ENCODE measurements around the gene PFN2. TPM values are rescaled to one million over a fixed set of nuclear protein-coding genes. Genes with fewer than 3 reads are reported as not detected.
"Not testable (repeated sequence)": the region's sequence is repeated elsewhere in the genome, so short reads cannot be mapped to it uniquely, and the experiment has no call there.

PFN2 gene
- total RNA-seq: 71.8 TPM
- long read RNA-seq, transcript PFN2-203 (3 exons, 1,780 nt): minor isoform, 19 of 117 reads
- long read RNA-seq, transcript PFN2-201 (3 exons, 2,261 nt): major isoform, 82 of 117 reads
- long read RNA-seq, partial matches to known transcripts: 1 of 117 reads
- long read RNA-seq, other reads (novel, unspliced or antisense): 11 of 117 reads

- DNase-seq (peak; percentile 82), ATAC-seq (peak; percentile 84)
- intact Hi-C loops (cut with micrococcal nuclease): no loop called here
These were observed at the start of gene PFN2 for GRCh38 chr3:149970716-149971402. PFN2 (minus strand) TSS chr3:149970895; CDS start chr3:149970856, 39 bp downstream.

- no peak for DNase-seq
- intact Hi-C loops (cut with micrococcal nuclease): no loop called here
- ATAC-seq: no peak
These were observed 45.2 kb upstream of the PFN2 start for GRCh38 chr3:150015901-150016300.

GRCh38 chr3:150014782-150015181 is 44.1 kb upstream of the PFN2 start:
- intact Hi-C loops (cut with micrococcal nuclease): no loop called here
- no peak for ATAC-seq
- DNase-seq: no peak

- intact Hi-C loops (cut with micrococcal nuclease): no loop called here
- ATAC-seq: no peak
- DNase-seq: no peak
These were observed 43.1 kb upstream of the PFN2 start for GRCh38 chr3:150013801-150014200.

- intact Hi-C loops (cut with micrococcal nuclease): no loop called here
- no peak for ATAC-seq
- no peak for DNase-seq
These were observed 36.1 kb upstream of the PFN2 start for GRCh38 chr3:150006794-150007193.

- ATAC-seq: no peak
- DNase-seq: no peak
- intact Hi-C loops (cut with micrococcal nuclease): no loop called here
These were observed 34.8 kb upstream of the PFN2 start for GRCh38 chr3:150005243-150006112.

GRCh38 chr3:150000641-150001040 is 29.9 kb upstream of the PFN2 start:
- DNase-seq: no peak
- intact Hi-C loops (cut with micrococcal nuclease): no loop called here

GRCh38 chr3:149999421-149999820 is 28.7 kb upstream of the PFN2 start:
- intact Hi-C loops (cut with micrococcal nuclease): no loop called here
- DNase-seq: no peak
- no peak for ATAC-seq

More at GRCh38 chr3:150000641-150001040, 29.9 kb upstream of the PFN2 start:
- ATAC-seq: no peak

GRCh38 chr3:149998946-149999345 is 28.3 kb upstream of the PFN2 start:
- ATAC-seq: no peak
- no peak for DNase-seq
- intact Hi-C loops (cut with micrococcal nuclease): no loop called here

- no peak for DNase-seq
- intact Hi-C loops (cut with micrococcal nuclease): no loop called here
- no peak for ATAC-seq
These were observed 21.8 kb upstream of the PFN2 start for GRCh38 chr3:149992416-149993058.

- intact Hi-C loops (cut with micrococcal nuclease): no loop called here
- DNase-seq (no peak), ATAC-seq (no peak)
These were observed 19.8 kb upstream of the PFN2 start for GRCh38 chr3:149990423-149990948.

GRCh38 chr3:149989307-149989706 is 18.6 kb upstream of the PFN2 start:
- DNase-seq: no peak
- ATAC-seq: no peak
- intact Hi-C loops (cut with micrococcal nuclease): no loop called here

GRCh38 chr3:149983628-149984027 is 12.9 kb upstream of the PFN2 start:
- intact Hi-C loops (cut with micrococcal nuclease): no loop called here
- no peak for DNase-seq
- ATAC-seq: no peak

- DNase-seq; intact Hi-C loops (cut with micrococcal nuclease); ATAC-seq: not testable (repeated sequence)
These were observed 12.4 kb upstream of the PFN2 start for GRCh38 chr3:149983053-149983452.

- intact Hi-C loops (cut with micrococcal nuclease); DNase-seq: not testable (repeated sequence)
- ATAC-seq: peak; percentile 50
These were observed 11.3 kb upstream of the PFN2 start for GRCh38 chr3:149981979-149982378.

GRCh38 chr3:149977386-149977785 is 6.7 kb upstream of the PFN2 start:
- DNase-seq: no peak
- ATAC-seq: no peak
- intact Hi-C loops (cut with micrococcal nuclease): no loop called here

- DNase-seq (no peak), ATAC-seq (no peak)
- intact Hi-C loops (cut with micrococcal nuclease): no loop called here
These were observed 5.2 kb upstream of the PFN2 start for GRCh38 chr3:149975919-149976318.

GRCh38 chr3:149971403-149972075 is 844 bp upstream of the PFN2 start:
- peak; percentile 74 for DNase-seq
- peak; percentile 47 for ATAC-seq
- intact Hi-C loops (cut with micrococcal nuclease): no loop called here

Measured in left ventricle myocardium superior (tissue), 1 donor.